Body of pancreas (tissue), 4 donors: ENCODE measurements around the gene NHLH1.

Experiments used
- CTCF ChIP-seq, 7 experiments: fragments of 450-650 bp in 4 of 7; fragments of 200-600 bp in 3 of 7; sonication (generic) in 3 of 7; IDR thresholded peaks; one replicate each; pipeline ENCODE4 v1.5.1; 2016 to 2019; ENCODE audit warnings: antibody characterized with exemption in 7 of 7
- POLR2A ChIP-seq, 3 donors: fragments of 450-650 bp; IDR thresholded peaks; one replicate each; pipeline ENCODE4 v1.6.1; 2016; ENCODE audit warnings: antibody characterized with exemption in 3 of 3, mild to moderate bottlenecking in 2 of 3

GRCh38 chr1:160411271-160412027 lies 44.6 kb downstream of the NHLH1 start:
- no peak for TF ChIP-seq CTCF (IDR thresholded peaks at IDR 0.05)
- no peak for TF ChIP-seq POLR2A (IDR thresholded peaks at IDR 0.05)
